Neuron (in vitro differentiated cells): Measurements from ENCODE around the gene SCUBE3.

Experiments
- H2AFZ ChIP-seq: one replicate; pipeline ENCODE4 v1.6.1; 2013; ENCODE audit warnings: low read depth, mild to moderate bottlenecking, inconsistent platforms, low read length, moderate library complexity
- H3K27me3 ChIP-seq: one replicate; pipeline ENCODE4 v1.6.1; 2013; ENCODE audit warnings: low read length; ENCODE audit not compliant: insufficient read depth
- H3K36me3 ChIP-seq: one replicate; pipeline ENCODE4 v1.6.1; 2013; ENCODE audit warnings: low read length; ENCODE audit not compliant: insufficient read depth
- H3K4me1 ChIP-seq: one replicate; pipeline ENCODE4 v1.6.1; 2013; ENCODE audit warnings: low read length; ENCODE audit not compliant: insufficient read depth
- H3K4me3 ChIP-seq: 2 replicates; pipeline ENCODE4 v1.5.1; 2013; ENCODE audit warnings: mild to moderate bottlenecking, low read length, moderate library complexity
- H3K9me3 ChIP-seq: one replicate; pipeline ENCODE4 v1.6.1; 2013; ENCODE audit warnings: low read length

The SCUBE3 gene

DNA sequence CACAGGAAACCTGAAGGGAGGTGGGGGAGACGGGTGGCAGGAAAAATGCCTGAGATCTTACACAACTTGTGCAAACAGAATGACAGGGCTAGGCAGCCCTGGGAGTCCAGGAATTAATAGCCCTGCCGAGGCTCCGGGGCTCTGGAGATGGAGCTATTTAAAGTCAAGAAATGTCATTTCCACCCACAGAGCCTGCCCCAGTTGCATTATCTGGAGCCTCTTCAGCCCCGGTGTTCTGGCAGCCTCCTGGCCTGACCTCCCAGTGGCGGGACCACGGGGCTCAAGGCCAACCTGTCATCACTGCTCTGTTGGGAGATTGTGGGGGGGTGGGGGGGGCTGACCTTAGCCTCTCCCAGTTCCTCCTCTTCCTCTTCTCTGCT, 28.5 kb upstream of the SCUBE3 start:
- Histone ChIP-seq H3K36me3 (no peaks in the 10 kb centered on the region), H3K9me3 (peaks cover 2% of the 10 kb centered on the region)

DNA sequence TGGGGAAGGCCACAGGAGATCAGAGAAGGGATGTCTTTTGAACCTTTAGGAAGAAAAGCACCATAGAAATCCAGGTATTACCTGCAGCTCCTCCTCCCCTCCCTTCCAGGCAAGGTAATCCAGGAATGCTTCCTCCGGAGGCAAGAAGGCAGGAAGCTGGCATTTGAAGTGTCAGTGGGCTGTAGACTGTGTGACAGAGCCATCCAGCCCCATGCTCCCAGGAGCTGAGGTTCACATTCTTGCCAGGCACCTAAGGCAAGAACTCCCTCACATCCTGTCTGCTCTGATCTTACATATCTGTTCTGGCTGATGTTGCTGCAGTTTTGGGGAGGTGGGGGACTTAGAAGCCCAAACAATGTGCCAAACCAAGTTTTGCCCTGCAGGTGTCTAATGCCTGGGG, 27.8 kb upstream of the SCUBE3 start:
- no peaks in the 10 kb centered on the region for H3K36me3 ChIP-seq
- H3K4me1 ChIP-seq: peaks cover 5% of the 10 kb centered on the region
- H3K9me3 ChIP-seq: peaks cover 2% of the 10 kb centered on the region
- no peaks in the 10 kb centered on the region for H3K27me3 ChIP-seq
- H2AFZ ChIP-seq: no peak overlapping the region
- H3K4me3 ChIP-seq: no peak overlapping the region

More for the DNA sequence above, 28.5 kb upstream of the SCUBE3 start:
- Histone ChIP-seq H3K27me3 (no peaks in the 10 kb centered on the region), H3K4me3 (no peak overlapping the region), H3K4me1 (peaks cover 5% of the 10 kb centered on the region), H2AFZ (no peak overlapping the region)

DNA sequence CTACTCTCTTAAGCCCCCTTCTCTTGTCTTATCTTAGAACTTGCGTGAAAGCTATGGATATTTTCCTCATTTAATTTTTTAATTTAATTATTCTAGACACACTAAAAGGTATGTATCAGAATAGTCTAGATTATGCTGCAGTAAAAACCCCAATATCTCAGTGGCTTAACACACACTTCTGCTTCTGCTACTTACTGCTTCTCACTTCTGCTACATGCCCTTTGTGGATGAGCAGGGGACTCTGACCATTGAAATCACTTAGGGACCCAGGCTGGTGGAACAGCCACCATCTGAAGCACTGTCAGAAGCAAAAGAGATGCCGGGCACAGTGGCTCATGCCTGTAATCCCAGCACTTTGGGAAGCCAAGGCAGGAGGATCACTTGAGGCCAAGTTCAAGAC, 27.2 kb upstream of the SCUBE3 start:
- peaks cover 2% of the 10 kb centered on the region for H3K9me3 ChIP-seq
- H2AFZ ChIP-seq: no peak overlapping the region
- peaks cover 5% of the 10 kb centered on the region for H3K4me1 ChIP-seq
- no peaks in the 10 kb centered on the region for H3K27me3 ChIP-seq
- H3K4me3 ChIP-seq: no peak overlapping the region
- no peaks in the 10 kb centered on the region for H3K36me3 ChIP-seq

DNA sequence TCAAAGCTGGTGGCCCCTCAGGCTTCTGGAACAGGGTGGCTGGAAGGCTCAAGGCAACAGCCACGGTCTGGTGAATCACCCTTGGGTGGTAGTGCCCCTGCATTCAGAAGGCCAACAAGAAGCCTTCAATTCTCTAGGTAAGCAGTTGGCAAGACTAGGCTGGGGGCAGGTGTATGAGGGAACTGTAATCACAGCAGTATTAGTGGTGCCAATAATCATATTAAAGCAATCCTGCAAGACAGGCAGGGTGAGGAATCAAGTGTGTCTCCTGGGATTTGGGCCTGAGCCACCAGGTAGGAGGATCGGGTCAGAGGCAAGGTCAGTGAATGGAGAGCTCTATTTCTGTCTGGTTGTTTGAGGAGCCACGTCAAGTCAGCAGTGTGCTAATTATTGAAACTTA, 24.9 kb upstream of the SCUBE3 start:
- Histone ChIP-seq H2AFZ (no peak overlapping the region), H3K4me1 (peaks cover 6% of the 10 kb centered on the region), H3K27me3 (no peaks in the 10 kb centered on the region), H3K4me3 (no peak overlapping the region), H3K9me3 (peaks cover 2% of the 10 kb centered on the region), H3K36me3 (no peaks in the 10 kb centered on the region)

DNA sequence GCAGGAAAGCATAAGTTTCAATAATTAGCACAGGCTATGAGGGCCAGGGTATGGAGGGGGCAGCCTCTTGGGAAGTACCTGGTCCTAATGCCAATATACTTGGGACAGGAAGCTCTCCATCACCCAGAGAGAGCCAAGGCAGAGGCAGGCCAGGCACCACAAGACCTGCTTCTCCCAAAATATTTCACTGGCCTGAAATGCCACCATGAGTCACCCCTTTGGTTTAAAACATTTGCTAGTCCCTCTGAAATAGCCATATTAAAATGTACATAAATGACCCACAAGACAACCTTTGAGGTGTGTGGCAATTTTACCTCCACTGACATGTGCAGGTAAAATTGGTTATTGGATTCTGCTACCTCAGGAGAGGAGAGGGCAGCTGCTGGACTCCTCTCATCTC, 23.4 kb upstream of the SCUBE3 start:
- Histone ChIP-seq H3K4me1 (peaks cover 6% of the 10 kb centered on the region), H3K4me3 (no peak overlapping the region), H2AFZ (no peak overlapping the region), H3K27me3 (no peaks in the 10 kb centered on the region), H3K36me3 (no peaks in the 10 kb centered on the region), H3K9me3 (peaks cover 2% of the 10 kb centered on the region)

DNA sequence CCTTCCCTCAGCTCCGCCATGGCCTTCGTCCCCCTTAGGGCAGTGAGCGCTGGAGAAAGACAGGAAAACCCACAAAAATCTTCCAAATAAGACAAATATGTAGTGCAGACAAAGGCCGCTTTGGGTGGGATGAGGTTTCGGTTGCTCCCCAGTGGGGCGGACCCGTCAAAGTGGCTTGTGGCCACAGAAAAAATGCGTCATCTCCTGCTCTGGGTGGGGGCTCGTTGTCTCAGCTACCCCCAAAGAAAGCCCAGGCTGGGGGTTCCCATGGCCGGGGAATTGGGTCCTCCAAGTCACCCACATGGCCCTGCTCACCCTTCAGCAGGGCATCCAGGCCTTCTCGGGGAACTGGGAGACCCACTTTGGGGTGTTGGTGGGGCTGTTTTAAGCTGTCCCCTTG, 21.9 kb upstream of the SCUBE3 start:
- no peaks in the 10 kb centered on the region for H3K27me3 ChIP-seq
- peaks cover 2% of the 10 kb centered on the region for H3K9me3 ChIP-seq
- H3K4me3 ChIP-seq: no peak overlapping the region
- H2AFZ ChIP-seq: no peak overlapping the region
- no peaks in the 10 kb centered on the region for H3K36me3 ChIP-seq
- H3K4me1 ChIP-seq: peaks cover 6% of the 10 kb centered on the region

DNA sequence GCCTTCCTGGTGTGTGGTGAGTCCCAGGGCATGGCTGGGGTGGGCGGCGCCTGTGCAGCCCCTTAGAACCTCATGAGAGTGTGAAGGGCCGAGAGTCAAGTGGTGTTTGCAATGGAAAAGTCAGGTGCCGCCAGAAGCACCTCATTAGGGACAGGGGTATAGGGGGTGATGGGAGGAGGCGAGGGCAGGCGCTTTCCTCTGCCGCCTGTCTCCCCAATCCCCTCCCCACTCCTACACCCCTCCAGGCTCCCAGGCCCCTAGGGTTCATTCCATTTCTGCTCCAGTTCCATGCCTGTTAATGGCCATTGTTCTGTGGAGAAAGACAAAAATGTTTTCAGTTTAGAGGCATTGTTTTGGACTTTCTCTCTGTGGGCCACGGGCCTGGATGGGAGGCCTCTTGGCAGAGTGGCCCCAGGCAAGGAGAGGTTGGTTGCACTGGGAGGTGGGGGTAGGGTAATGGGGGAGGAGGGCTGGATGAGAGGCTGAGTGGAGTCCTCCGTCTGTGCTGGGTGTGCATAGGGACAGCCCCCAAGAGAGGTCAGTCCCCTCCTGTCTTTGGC, 21.4 kb upstream of the SCUBE3 start:
- Histone ChIP-seq H3K27me3 (no peaks in the 10 kb centered on the region), H3K9me3 (peaks cover 2% of the 10 kb centered on the region), H2AFZ (no peak overlapping the region), H3K4me1 (peaks cover 6% of the 10 kb centered on the region), H3K36me3 (no peaks in the 10 kb centered on the region), H3K4me3 (no peak overlapping the region)

DNA sequence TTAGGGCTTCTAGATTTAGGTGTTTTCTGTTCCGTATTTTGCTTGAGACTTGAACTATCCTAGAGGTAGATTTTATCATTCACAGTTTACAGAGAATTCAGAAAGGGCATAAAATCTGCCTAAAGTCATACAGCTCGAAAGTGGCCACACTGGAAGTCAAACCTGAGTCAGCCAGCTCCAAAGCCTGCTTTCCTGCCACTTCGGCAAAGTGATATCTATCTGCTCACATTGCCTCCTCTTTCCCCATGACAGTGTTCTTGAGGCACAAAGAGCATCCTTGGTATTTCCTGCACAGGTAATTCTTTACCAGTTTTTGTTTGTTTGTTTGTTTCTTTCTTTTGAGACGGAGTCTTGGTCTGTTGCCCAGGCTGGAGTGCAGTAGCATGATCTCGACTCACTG, 19.4 kb upstream of the SCUBE3 start:
- Histone ChIP-seq H3K27me3 (no peaks in the 10 kb centered on the region), H3K9me3 (no peaks in the 10 kb centered on the region), H3K36me3 (no peaks in the 10 kb centered on the region), H3K4me3 (no peak overlapping the region), H3K4me1 (peaks cover 6% of the 10 kb centered on the region), H2AFZ (no peak overlapping the region)

DNA sequence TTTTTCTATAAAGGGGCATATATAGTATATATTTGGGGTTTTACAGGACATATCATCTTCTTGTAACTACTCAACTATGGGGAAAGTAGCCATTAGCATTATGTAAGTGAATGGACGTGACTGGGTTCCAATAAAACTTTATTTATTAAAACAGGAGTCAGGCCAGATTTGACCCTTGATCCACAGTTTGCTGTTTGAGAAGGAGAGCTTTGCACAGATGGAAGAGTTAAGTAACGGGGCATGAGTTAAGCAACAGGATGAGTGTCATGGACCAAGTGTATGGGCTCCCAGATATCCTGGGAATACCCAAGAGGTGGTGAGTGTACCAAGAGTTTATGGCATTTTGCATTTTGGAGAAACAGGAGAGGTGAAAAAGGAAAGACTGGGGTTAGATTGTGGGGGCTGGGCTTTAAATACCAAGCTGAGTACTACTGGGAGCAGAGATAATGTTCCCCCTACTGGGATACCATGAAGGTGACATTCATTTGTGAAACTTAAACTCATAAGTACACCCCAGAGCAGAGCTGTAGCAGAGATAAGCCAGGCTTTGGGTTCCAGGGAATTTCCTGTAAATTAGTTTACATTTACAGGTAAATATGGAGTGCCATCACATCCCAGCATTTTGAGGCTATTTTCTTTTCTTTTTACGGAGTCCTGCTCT, 18.5 kb upstream of the SCUBE3 start:
- H3K4me1 ChIP-seq: peaks cover 6% of the 10 kb centered on the region
- no peaks in the 10 kb centered on the region for H3K27me3 ChIP-seq
- no peaks in the 10 kb centered on the region for H3K9me3 ChIP-seq
- H2AFZ ChIP-seq: no peak overlapping the region
- H3K4me3 ChIP-seq: no peak overlapping the region
- H3K36me3 ChIP-seq: no peaks in the 10 kb centered on the region

DNA sequence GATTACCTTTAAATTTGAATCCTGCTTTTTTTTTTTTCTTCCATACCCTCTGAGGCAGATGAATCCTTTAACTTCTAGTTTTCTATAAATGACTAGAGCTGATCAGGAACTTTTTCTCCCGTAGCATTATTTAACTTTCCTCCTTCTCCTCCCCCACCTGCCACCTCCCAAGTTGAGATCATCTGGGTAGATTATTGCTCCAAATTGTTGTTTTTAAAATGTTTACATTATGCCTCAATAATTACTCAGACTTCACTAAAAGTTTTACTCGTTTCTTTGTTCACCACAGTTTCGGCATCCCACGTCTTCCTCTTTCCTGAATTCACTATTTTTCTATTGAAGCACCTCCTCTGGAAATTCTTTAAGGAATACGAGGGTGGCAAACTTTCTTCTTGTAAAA, 16.6 kb upstream of the SCUBE3 start:
- Histone ChIP-seq H3K4me3 (no peak overlapping the region), H2AFZ (no peak overlapping the region), H3K4me1 (peaks cover 6% of the 10 kb centered on the region), H3K9me3 (no peaks in the 10 kb centered on the region), H3K36me3 (no peaks in the 10 kb centered on the region), H3K27me3 (no peaks in the 10 kb centered on the region)

DNA sequence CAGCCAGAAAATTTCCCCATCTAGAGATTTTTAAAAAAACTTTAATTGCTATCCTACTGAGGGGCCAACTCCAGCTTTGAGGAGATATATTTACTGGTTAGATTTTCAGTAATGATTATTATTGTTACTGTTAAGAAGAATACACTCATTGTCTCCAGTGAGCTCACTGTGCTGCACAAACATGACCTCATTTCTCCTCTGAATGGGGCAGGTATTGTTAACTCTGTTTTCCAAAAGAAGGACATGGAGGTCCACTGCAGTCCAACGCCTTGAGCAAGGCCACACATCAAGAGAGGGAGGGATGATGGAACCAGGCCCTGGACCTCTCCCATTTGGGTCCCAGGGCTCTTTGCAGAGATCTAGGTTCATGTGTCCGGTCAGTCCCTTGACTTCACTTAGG, 13.9 kb upstream of the SCUBE3 start:
- Histone ChIP-seq H3K27me3 (no peaks in the 10 kb centered on the region), H3K9me3 (no peaks in the 10 kb centered on the region), H3K36me3 (no peaks in the 10 kb centered on the region), H3K4me3 (no peak overlapping the region), H2AFZ (no peak overlapping the region), H3K4me1 (peaks cover 2% of the 10 kb centered on the region)

DNA sequence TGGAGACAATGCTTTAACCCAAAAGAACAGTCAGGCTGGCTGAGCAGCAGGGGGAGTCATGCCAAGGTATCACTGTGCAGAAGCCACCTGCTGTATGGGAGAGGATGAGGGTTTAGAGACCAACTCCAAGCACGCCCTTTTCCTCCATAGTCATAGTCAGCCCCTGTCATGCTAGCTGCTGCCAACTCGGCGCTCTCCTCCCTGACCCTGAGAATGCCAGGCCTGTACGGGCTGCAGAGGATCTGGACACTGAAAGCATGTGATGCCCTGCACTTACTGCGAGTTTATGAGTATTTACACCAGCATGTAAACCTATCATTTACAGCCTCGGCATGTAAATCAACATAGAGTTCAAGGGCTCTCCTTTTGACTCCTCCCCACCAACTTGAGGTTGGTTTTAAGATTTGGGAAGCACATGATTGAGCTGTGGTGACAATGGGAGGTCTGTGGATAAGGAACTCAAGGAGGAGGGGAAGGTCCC, 11.7 kb upstream of the SCUBE3 start:
- no peak overlapping the region for H3K4me3 ChIP-seq
- H3K4me1 ChIP-seq: peaks cover 2% of the 10 kb centered on the region
- H3K36me3 ChIP-seq: no peaks in the 10 kb centered on the region
- no peaks in the 10 kb centered on the region for H3K9me3 ChIP-seq
- no peaks in the 10 kb centered on the region for H3K27me3 ChIP-seq
- no peak overlapping the region for H2AFZ ChIP-seq

DNA sequence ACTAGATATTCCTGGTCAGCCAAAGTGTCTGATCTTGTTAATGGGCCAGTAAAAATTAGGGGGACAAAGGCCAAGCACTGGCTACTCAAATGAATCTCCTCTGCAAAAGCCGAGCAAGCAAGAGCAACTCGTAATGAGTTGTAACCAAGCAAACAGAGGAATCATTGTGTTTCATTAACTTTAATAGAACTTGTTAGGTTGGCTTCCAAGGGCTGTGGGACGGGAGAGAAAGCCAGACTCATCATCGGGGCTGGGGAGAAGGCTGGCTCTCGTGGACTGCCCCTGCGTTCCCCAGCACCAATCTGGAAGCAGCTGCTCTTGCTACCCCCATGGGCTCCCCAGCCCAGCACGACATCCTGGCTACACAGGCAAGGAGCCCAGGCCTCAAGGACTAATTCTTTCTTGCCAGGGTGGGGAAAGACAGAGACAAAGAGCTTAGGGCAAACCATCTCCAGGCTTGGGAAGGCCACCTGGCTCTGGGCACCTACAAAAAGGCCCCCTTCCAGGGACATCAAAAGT, 10.5 kb upstream of the SCUBE3 start:
- Histone ChIP-seq H3K27me3 (no peaks in the 10 kb centered on the region), H3K36me3 (no peaks in the 10 kb centered on the region), H3K9me3 (no peaks in the 10 kb centered on the region), H2AFZ (no peak overlapping the region), H3K4me1 (peaks cover 2% of the 10 kb centered on the region), H3K4me3 (no peak overlapping the region)

DNA sequence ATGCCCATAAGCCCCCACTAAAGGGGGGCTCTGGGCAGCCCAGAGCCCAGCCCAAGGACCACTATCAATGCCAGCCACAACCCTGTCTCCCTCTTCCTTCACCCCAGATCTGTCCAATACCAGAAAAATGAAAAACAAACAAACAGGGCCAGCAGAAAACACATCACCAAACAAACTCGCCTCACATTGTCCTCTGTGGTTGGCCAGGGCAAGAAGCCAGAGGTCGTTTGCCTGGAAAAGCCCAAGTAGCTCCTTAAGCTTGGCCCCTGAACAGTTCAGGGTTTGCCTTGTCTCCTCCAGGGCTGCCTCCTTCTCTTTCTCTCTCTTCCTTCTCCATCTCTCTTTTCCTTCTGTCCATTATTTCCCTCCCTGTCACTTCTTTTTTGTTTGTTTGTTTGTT, 10.1 kb upstream of the SCUBE3 start:
- H2AFZ ChIP-seq: no peak overlapping the region
- no peaks in the 10 kb centered on the region for H3K36me3 ChIP-seq
- H3K27me3 ChIP-seq: no peaks in the 10 kb centered on the region
- H3K4me1 ChIP-seq: peaks cover 7% of the 10 kb centered on the region
- H3K9me3 ChIP-seq: no peaks in the 10 kb centered on the region
- no peak overlapping the region for H3K4me3 ChIP-seq
